GM18909 (cell line): ENCODE measurements around the gene EEA1.
A peak's percentile ranks its signal among the peaks of the same experiment; 100 is the strongest.
"Not testable (repeated sequence)": the region's sequence is repeated elsewhere in the genome, so short reads cannot be mapped to it uniquely, and the experiment has no call there.

Source experiments
- ATAC-seq: cut with Tn5 transposase; IDR thresholded peaks from one replicate; pipeline ENCODE4 v1.9.1; 2021; ENCODE audit warnings: mild to moderate bottlenecking; ENCODE audit not compliant: unreplicated experiment, poor library complexity

EEA1 gene

GRCh38 chr12:92928962-92929915, at the start of gene EEA1:
Gene EEA1, minus strand, starts transcription at chr12:92929295. Its CDS starts 229 bp downstream, at chr12:92929066.
- peak; percentile 92 for ATAC-seq

DNA sequence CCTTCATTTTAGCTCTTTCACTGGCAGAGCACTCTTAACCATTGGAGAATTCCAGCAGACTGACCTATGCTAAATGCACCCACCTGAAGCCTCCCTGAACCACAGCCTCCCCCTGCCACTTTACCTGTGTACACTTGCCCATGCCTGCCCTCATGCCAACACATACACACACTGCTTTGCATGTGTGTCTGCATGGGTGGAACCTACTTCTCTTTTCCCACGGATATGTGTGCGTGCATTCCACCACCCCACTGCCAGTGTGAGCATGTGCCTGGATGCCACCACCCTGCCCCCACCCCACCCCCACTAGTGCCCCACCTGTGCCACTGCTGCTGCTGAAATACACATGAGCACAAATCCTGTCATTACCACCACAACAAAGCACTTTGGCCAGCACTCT, 49.5 kb upstream of the EEA1 start:
- ATAC-seq, result no peak

DNA sequence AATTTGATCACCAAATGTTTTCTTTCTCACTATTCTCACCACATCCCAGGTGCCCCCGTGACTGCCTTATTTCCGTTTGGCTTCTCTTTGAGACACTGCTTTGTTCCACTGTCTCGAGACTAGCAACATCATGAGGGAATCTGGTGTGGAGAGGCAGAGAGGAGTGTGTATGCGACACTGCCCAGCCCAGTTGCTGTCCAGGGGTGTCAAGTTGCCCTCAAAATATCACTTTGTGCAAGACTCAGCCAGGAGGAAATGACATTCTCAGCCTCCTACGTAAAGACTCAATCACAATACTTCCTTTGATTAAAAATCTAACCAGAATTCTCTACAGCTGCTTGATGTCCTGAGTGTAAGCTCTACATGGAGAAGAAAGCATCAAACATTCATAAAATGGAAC, 48.2 kb upstream of the EEA1 start:
- ATAC-seq, result no peak

DNA sequence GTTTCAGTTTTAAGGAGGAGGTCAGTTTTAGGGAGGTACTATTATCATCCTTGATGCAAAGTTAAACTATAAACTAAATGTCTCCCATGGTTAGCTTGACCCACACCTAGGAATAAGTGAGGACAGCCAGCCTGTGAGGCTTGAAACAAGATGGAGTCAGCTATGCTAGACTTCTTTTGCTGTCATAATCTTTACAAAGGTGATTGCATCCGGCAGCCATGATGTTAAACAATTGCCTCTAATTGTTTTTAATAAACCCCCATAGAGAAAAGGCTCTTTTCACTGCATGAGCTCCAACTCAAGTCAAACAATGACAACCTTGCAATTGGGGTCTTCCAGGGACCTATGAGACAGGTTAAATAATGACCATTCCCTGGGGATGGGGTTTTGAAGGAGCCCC, 45.7 kb upstream of the EEA1 start:
- no peak for ATAC-seq

DNA sequence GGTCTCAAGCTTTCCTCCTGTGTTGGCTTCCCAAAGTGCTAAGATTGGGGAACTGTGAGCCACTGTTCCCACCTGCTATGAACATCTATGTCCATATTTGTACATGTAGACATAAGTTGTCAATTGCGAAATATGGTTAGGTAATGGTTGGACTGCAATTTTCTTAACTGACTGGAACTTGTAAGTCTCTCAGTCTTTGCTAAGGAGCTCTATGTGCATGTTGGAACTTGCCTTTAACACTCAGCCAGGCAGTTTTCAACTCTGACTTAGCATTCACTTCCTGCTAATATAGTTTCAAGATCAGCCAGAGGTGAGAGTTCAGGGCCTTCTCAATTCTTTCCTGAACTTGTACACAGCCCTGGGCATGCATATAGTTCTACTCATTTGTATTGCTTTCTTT, 44.5 kb upstream of the EEA1 start:
- peak; percentile 46 for ATAC-seq

- ATAC-seq, result no peak
Measured at GRCh38 chr12:92971859-92972524, 42.9 kb upstream of the EEA1 start.

GRCh38 chr12:92968176-92968813, 39.2 kb upstream of the EEA1 start:
- no peak for ATAC-seq

DNA sequence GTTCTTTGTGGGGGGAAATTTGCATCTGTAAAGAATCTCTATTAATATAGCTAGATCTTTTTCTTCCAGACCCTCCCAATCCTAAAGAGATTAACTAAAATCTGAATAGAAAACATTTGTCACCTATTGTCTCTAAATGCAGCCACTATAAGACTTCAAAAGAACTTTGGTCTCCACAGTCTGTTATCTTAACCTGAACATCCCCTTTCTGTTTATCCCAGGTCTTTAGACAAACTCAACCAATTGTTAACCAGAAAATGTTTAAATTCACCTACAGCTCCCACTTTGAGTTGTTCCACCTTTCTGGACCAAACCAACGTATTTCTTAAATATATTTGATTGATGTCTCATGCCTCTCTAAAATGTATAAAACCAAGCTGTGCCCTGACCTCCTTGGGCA, 35.3 kb upstream of the EEA1 start:
- not testable (repeated sequence) for ATAC-seq

DNA sequence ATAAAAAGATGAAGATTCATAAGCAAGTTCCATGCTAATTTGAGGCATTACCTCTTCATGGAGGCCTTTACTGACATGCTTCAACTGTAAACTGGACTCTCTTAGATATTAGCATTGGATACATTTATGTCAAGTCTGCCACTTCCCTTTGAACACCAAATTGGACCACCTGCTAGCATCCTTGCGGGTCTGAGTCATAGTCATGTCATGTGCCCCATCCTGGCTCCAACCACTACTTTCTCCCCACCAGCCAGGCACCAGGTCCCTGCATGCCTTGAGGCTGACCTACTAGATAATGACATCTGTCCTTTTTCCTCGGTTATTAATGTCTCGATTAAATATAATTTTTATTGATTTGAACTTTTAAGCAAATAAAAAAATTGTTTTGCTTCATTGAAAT, 32.9 kb upstream of the EEA1 start:
- no peak for ATAC-seq

DNA sequence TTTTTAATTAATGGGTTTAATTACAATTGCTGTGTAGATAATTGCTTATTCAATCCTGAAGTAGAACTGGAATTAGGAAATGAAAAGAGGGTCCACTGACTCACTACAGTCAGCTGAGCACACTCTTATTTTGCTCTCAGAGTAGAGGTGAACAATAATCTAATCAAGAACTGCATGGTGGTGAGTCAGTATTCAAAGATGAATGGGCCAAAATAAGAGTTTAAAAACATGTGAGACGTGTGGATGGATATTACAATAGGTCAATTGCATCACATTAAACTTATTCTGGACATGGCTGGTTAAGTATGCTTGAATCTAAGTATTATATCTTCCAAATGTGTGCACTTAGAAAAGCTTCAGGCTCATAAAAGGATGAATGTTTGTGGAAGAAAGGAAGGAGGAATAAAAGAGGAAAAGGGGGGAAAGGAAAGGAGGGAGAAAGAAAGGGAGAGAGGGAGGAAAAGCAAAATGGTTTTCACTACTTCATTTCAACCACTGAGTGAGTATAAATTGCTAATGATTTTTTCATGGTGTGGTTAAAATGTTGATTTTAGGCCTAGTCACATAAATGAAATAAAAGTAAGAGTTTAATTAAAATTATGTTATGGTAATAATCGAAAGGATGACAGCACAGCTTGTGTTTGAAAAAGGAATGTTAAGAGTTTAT, 27.0 kb upstream of the EEA1 start:
- ATAC-seq, result no peak

DNA sequence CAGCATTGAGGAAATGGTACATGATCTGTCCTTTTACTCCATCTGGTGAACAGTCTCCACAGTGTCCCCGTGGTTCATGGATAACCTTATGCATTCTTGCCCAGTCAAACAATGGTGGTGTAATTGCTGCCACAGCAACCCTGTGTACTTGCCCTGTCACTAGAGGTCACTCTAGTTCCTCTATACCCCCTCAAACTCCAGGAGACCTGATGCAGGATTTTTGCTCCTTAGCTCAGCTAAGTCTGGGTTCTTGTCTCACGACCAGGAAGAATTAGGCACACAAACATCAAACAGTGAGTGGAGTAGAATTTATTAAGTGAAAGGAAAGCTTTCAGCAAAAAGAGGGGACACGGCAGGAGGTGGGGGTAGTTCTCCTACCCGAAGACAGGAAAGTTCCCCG, 24.7 kb upstream of the EEA1 start:
- ATAC-seq, result no peak

DNA sequence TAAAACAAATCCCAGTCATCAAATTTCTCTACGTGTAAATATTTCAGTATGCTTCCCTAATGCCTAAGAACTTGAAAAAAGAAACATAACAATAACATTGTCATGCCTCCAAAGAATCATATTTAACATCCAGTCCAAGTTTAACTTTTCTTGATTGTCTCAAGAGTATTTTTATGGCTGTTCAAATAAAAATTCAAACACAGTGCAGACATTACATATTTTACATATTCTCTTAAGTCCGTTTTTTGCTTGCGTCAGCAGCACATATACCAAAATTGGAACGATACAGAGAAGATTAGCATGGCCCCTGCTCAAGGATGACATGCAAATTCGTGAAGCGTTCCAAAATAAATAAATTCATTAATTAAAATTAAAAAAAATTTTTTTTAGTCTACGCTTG, 23.3 kb upstream of the EEA1 start:
- no peak for ATAC-seq

DNA sequence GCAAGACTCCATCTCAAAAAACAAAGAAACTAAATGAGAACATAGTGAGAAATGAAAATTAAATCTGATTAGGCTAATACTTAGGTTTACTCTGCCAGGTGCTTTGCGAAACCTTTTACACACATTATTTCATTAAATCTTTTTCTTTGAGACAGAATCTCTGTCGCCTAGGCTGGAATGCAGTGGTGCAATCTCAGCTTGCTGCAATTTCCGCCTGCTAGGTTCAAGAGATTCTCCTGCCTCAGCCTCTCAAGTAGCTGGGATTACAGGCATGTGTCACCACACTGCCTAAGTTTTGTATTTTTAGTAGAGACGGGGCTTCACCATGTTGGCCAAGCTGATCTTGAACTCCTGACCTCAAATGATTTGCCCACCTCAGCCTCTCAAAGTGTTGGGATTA, 21.9 kb upstream of the EEA1 start:
- ATAC-seq, result no peak

DNA sequence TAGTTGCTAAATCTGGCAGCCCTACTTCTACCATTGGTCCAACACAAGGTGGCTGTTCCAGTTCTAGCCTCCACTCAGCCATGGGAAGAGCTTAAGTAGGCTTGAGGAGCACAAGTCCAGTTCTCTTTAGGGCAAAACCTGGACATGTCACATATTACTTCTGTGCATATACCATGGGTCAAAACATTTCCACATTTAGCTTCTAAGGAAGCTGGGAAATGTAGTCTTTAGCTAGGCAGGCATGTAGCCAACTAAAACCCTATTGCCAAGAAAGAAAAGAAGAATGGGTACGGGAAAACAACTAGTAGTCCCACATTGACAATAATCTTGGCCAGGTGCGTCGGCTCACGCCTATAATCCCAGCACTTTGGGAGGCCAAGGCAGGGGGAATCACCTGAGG, 20.9 kb upstream of the EEA1 start:
- ATAC-seq, result no peak

- no peak for ATAC-seq
Measured at GRCh38 chr12:92949466-92949865, 20.4 kb upstream of the EEA1 start.

DNA sequence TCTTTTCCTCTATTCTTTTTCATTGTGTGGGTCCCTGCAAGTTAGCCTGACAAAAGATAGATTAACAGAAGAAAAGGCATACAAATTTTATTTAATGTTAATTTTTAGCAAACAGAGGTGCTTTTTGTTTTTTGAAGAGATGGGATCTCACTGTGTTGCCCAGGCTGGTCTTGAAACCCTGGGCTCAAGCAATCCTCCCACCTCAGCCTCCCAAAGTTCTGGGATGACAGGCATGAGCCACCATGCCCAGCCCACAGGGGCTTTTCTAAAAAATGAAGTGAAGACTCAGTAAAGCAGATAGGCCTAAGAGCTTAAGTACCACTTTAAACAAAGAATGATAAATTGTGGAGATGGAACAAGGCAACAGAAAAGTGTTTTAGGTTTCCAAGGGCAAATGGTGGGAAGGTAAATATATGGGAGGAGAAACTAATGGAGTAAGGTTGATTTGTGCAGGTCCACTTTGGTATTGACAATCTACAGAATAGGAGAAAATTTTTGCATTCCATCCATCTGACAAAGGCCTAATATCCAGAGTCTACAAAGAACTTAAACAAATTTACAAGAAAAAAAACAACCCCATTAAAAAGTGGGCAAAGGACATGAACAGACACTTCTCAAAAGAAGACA, 18.6 kb upstream of the EEA1 start:
- ATAC-seq, result no peak

DNA sequence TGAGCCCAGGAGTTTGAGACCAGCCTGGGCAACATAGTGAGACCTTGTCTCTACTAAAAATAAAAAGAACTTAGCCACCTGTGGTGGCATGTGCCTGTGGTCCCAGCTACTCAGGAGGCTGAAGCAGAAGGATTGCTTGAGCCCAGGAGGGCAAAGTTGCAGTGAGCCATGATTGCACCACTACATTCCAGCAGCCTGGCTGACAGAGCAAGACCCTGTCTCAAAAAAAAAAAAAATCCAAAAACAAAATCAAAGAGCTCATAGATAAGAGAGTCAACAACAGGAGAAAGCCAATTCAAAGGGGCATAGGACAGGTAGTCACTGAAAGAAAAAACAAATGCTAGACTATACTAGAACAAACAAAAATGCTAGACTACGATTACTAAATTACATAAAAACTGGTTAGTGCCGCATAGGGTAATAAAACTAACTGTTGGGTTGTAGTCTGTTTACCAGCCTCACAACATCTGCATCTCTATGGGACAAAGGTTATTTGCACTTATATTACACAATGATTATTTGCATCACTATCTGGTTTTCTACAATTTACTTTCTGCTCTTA, 16.6 kb upstream of the EEA1 start:
- ATAC-seq, result no peak

GRCh38 chr12:92943482-92944250, 14.6 kb upstream of the EEA1 start:
- peak; percentile 63 for ATAC-seq

DNA sequence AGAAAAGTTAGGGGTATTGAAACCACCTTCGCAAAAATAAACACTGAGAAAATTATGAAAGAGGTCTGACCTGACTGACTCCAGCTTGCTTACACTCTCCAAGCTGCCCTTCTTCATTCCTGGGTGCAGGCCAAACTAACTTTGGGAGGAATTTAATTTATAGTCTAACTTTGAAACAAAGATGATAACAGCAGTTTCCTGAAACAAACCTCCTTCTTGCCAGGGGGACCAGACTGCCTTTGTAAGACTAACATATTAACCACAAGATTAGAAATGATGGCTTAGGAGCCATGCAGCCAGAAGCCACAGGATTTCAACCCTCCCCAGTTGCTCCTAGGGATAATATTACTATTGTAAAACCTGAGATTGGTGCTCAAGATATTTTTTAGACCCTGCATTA, 13.8 kb upstream of the EEA1 start:
- ATAC-seq, result no peak
